HepG2 (cell line): ENCODE data around the gene STX4. TPM values are rescaled to one million over a fixed set of nuclear protein-coding genes. Genes with fewer than 3 reads are reported as not detected.

Source experiments
- ATAC-seq: fragments of 200-7000 bp; cut with Tn5 transposase; 3 replicates; pipeline ENCODE4 v1.9.1; 2020; ENCODE audit warnings: mild to moderate bottlenecking, moderate library complexity
- BruUV-seq: library from RNA; stranded (reverse); fragments of 400-500 nt; replicated peaks from 2 replicates; lab custom pipeline; 2021; lab: Mats Ljungman, UMichigan
- CTCF ChIA-PET: fragments of 300-600 bp; formaldehyde crosslinking; extraction: SDS; loops from one replicate; lab custom pipeline; 2021; ENCODE audit warnings: low total read pairs, inconsistent platforms, low intra/inter-chr PET ratio; lab: Yijun Ruan, JAX
- POLR2A ChIA-PET: fragments of 350-600 bp; sonication (Branson Sonifier 250); formaldehyde crosslinking; loops from one replicate; lab custom pipeline; 2020; ENCODE audit warnings: antibody characterized with exemption, inconsistent platforms; lab: Yijun Ruan, JAX
- DNase-seq: peaks from one replicate; pipeline ENCODE4 v3.0.0-alpha.2; 2015; ENCODE audit warnings: low spot score
- FAIRE-seq: peaks from 3 replicates; lab custom pipeline; 2011; peaks lifted over from hg19 to GRCh38; lab: Jason Lieb, UNC
- H2AFZ ChIP-seq: one replicate; pipeline ENCODE4 v1.6.1; 2011; ENCODE audit warnings: low read length, inconsistent platforms
- H3K27ac ChIP-seq: fragments of 300-600 bp; 3 replicates; pipeline ENCODE4 v1.8.0; 2011; ENCODE audit warnings: mixed run types, mild to moderate bottlenecking, mixed read lengths, low read length, inconsistent platforms; ENCODE audit not compliant: insufficient read depth; ENCODE audit errors: extremely low read length
- H3K27me3 ChIP-seq, 2 experiments: fragments of 200-600 bp in 1 of 2; 2 replicates in 1 of 2; 3 replicates in 1 of 2; pipeline versions ENCODE4 v1.6.0 to v1.8.0; 2011; ENCODE audit warnings: low read length in 2 of 2, mild to moderate bottlenecking in 2 of 2, moderate library complexity in 2 of 2, inconsistent platforms in 1 of 2; ENCODE audit not compliant: insufficient read depth in 2 of 2, control insufficient read depth in 1 of 2
- H3K36me3 ChIP-seq, 2 experiments: fragments of 200-600 bp in 1 of 2; replicated peaks in 1 of 2; 2 replicates in 1 of 2; 3 replicates in 1 of 2; pipeline versions ENCODE4 v1.5.1 to v1.8.0; 2011; ENCODE audit warnings: low read length in 2 of 2, inconsistent platforms in 1 of 2; ENCODE audit not compliant: insufficient read depth in 2 of 2, control insufficient read depth in 1 of 2
- H3K4me1 ChIP-seq: 2 replicates; pipeline ENCODE4 v1.5.1; 2012; ENCODE audit warnings: low read length, inconsistent platforms; ENCODE audit not compliant: insufficient read depth
- H3K4me2 ChIP-seq: 2 replicates; pipeline ENCODE4 v1.6.0; 2011; ENCODE audit warnings: low read depth, low read length, inconsistent platforms
- H3K4me3 ChIP-seq, 3 experiments: fragments of 200-600 bp in 1 of 3; sonication (generic), shearing (Covaris generic) in 1 of 3; replicated peaks in 1 of 3; 2 replicates each; pipeline ENCODE4 v1.5.1; 2011 to 2016; ENCODE audit warnings: low read length in 3 of 3, inconsistent platforms in 2 of 3, low read depth in 2 of 3, mild to moderate bottlenecking in 2 of 3, control low read depth in 1 of 3, mixed read lengths in 1 of 3; ENCODE audit not compliant: insufficient read depth in 1 of 3
- H3K79me2 ChIP-seq: one replicate; pipeline ENCODE4 v1.6.1; 2011; ENCODE audit warnings: low read length, inconsistent platforms; ENCODE audit not compliant: insufficient read depth
- H3K9ac ChIP-seq: 2 replicates; pipeline ENCODE4 v1.6.0; 2011; ENCODE audit warnings: mild to moderate bottlenecking, low read depth, low read length, inconsistent platforms; ENCODE audit not compliant: insufficient read depth
- H3K9me3 ChIP-seq: 2 replicates; pipeline ENCODE4 v1.5.1; 2012; ENCODE audit warnings: mild to moderate bottlenecking, low read length
- H4K20me1 ChIP-seq: 2 replicates; pipeline ENCODE4 v1.6.0; 2011; ENCODE audit warnings: inconsistent platforms, mild to moderate bottlenecking, low read length, moderate library complexity; ENCODE audit not compliant: insufficient read depth
- AGO1 ChIP-seq: fragments of 200-400 bp; formaldehyde crosslinking; IDR thresholded peaks from 2 replicates; pipeline ENCODE4 v1.6.1; 2017; ENCODE audit warnings: mild to moderate bottlenecking, low read depth, low read length, moderate library complexity; ENCODE audit not compliant: poor library complexity, severe bottlenecking
- ARID3A ChIP-seq: IDR thresholded peaks from 2 replicates; pipeline ENCODE4 v1.6.1; 2012; ENCODE audit warnings: low read depth, low read length, improper control_type of control experiment
- BATF2 ChIP-seq: sonication (generic); formaldehyde crosslinking; IDR thresholded peaks from 2 replicates; pipeline ENCODE4 v1.8.0; 2022; ENCODE audit warnings: mild to moderate bottlenecking, missing genetic modification reagents, moderate library complexity
- BRF2 ChIP-seq: sonication (generic); formaldehyde crosslinking; IDR thresholded peaks from 2 replicates; pipeline ENCODE4 v1.8.1; 2022; ENCODE audit warnings: mild to moderate bottlenecking, missing genetic modification reagents
- HDAC2 ChIP-seq: sonication (generic); formaldehyde crosslinking; IDR thresholded peaks from 2 replicates; pipeline ENCODE4 v1.4.0; 2020; ENCODE audit warnings: missing genetic modification reagents
- IKZF5 ChIP-seq: IDR thresholded peaks from 2 replicates; pipeline ENCODE4 v1.6.1; 2018; ENCODE audit warnings: missing genetic modification reagents, mild to moderate bottlenecking, missing compliant biosample characterization
- MIXL1 ChIP-seq: IDR thresholded peaks from 2 replicates; pipeline ENCODE4 v1.6.1; 2016
- PHF8 ChIP-seq: sonication (generic); formaldehyde crosslinking; IDR thresholded peaks from 2 replicates; pipeline ENCODE4 v1.5.0; 2020; ENCODE audit warnings: missing genetic modification reagents
- POLR2G ChIP-seq: fragments of 200-400 bp; formaldehyde crosslinking; IDR thresholded peaks from 2 replicates; pipeline ENCODE4 v1.6.1; 2018; ENCODE audit warnings: mild to moderate bottlenecking, low read depth, low read length, moderate library complexity
- RAD51 ChIP-seq: fragments of 450-650 bp; IDR thresholded peaks from 2 replicates; pipeline ENCODE4 v1.6.1; 2016; ENCODE audit warnings: borderline replicate concordance
- RBFOX2 ChIP-seq: fragments of 200-400 bp; formaldehyde crosslinking; IDR thresholded peaks from 2 replicates; pipeline ENCODE4 v1.6.1; 2017; ENCODE audit warnings: low read depth, mild to moderate bottlenecking, low read length
- SALL1 ChIP-seq: sonication (generic); formaldehyde crosslinking; IDR thresholded peaks from 2 replicates; pipeline ENCODE4 v1.8.0; 2022; ENCODE audit warnings: mild to moderate bottlenecking, missing genetic modification reagents
- USF2 ChIP-seq, 2 experiments: sonication (generic) in 1 of 2; formaldehyde crosslinking in 1 of 2; IDR thresholded peaks; 2 replicates each; pipeline versions ENCODE4 v1.5.1 to v1.6.1; 2011 to 2020; ENCODE audit warnings: borderline replicate concordance in 1 of 2, low read depth in 1 of 2, low read length in 1 of 2, mild to moderate bottlenecking in 1 of 2, missing genetic modification reagents in 1 of 2, moderate library complexity in 1 of 2
- YY1 ChIP-seq: IDR thresholded peaks from 2 replicates; pipeline ENCODE4 v1.6.1; 2011; ENCODE audit warnings: low read length, low read depth, moderate library complexity, mild to moderate bottlenecking; ENCODE audit not compliant: insufficient read depth, insufficient replicate concordance
- ZNF12 ChIP-seq: sonication (generic); formaldehyde crosslinking; IDR thresholded peaks from 2 replicates; pipeline ENCODE4 v1.5.0; 2020; ENCODE audit warnings: missing genetic modification reagents
- ZNF766 ChIP-seq: sonication (generic); formaldehyde crosslinking; IDR thresholded peaks from 2 replicates; pipeline ENCODE4 v1.5.0; 2020; ENCODE audit warnings: missing genetic modification reagents, borderline replicate concordance
- WGBS: methylation state at CpG from one replicate; pipeline ENCODE4 v1.1.6; 2017; ENCODE audit warnings: low lambda C conversion rate; 5-methylcytosine and 5-hydroxymethylcytosine counted together
- in situ Hi-C: cut with HindIII; loops from 2 replicates; pipeline ENCODE4 v1.10.0; 2017; ENCODE audit warnings: low pct_unique_long_range_greater_than_20kb; ENCODE audit not compliant: extremely low pct_ligation_motif_present
- intact Hi-C: fragments of 100-400 bp; cut with micrococcal nuclease; formaldehyde crosslinking; loops from one replicate; pipeline ENCODE4 v1.10.0; 2022; ENCODE audit not compliant: unreplicated experiment
- polyA plus RNA-seq, 8 experiments: library from polyadenylated mRNA; depleted of rRNA in 3 of 8; stranded (reverse) in 7 of 8; unstranded in 1 of 8; fragments of >200 nt; fragmentation: Illumina TruSeq in 4 of 8; extraction: Trizol in 4 of 8; gene quantifications; 2 replicates each; pipeline versions ENCODE4 v1.2.1 to v1.2.3, GENCODE V29; 2011 to 2016; ENCODE audit warnings: low read depth in 4 of 8, missing spikeins in 1 of 8, mixed read lengths in 1 of 8; ENCODE audit not compliant: insufficient read depth in 1 of 8
- total RNA-seq, 5 experiments: library from RNA; depleted of rRNA; stranded (reverse); fragments of >200 nt; fragmentation: Illumina TruSeq; extraction: Trizol; gene quantifications; 2 replicates each; pipeline ENCODE4 v1.2.3, GENCODE V29; 2016; ENCODE audit warnings: low read depth in 1 of 5

STX4 gene
- total and polyA plus RNA-seq, 2 of the 13 experiments (the other 11 are each of a cell fraction or from before 2014, with no cell fraction given): 29.2 to 34.6 TPM

GRCh38 chr16:30987581-30988190, 45.7 kb upstream of the STX4 start:
- Histone ChIP-seq H3K27me3 (no peaks in the 10 kb centered on the region), H2AFZ (no peak overlapping the region), H3K4me3 (no peak overlapping the region), H3K79me2 (no peaks in the 10 kb centered on the region), H3K9ac (no peak overlapping the region), H3K27ac (no peak overlapping the region), H3K4me1 (peaks cover 38% of the 10 kb centered on the region), H3K36me3 (peaks cover 0 to 21% of the 10 kb centered on the region in 2 experiments; a peak in 3 of 5 replicates), H3K4me2 (no peak overlapping the region), H4K20me1 (no peaks in the 10 kb centered on the region), H3K9me3 (no peaks in the 10 kb centered on the region)
- 97% methylated on average over 25 of the region's 30 CpGs for WGBS
- POLR2A ChIA-PET: interaction anchor here (1.2 to 3.1 kb wide), 2 partner anchors 9 to 155 kb away, joined by 4 to 31 read pairs; no protein-coding TSS in a partner anchor
- in situ Hi-C loops: loop anchor here (5.0 to 25.0 kb wide), 2 partner anchors 85 to 725 kb away; partner anchors contain the start of genes ZNF646 and ZNF668
- FAIRE-seq (no peak), ATAC-seq (no peak), DNase-seq (no peak)
- intact Hi-C loops: loop anchor here (10.0 kb wide), 1 partner anchor 877 kb away; no protein-coding TSS in a partner anchor
- CTCF ChIA-PET: no interaction called here
- BruUV-seq: no TSS peak
- TF ChIP-seq SALL1 (no peak), USF2 (IDR thresholded peaks at IDR 0.05; ENCODE audit: low read depth, low read length) (no peak), USF2 (CRISPR knock-in tag; IDR thresholded peaks at IDR 0.05; ENCODE audit: borderline replicate concordance) (no peak), ARID3A (no peak), IKZF5 (no peak), BATF2 (no peak), ZNF766 (CRISPR knock-in tag) (no peak), RAD51 (no peak), AGO1 (peak; percentile 51), RBFOX2 (peak; percentile 49), POLR2G (no peak), MIXL1 (CRISPR knock-in tag) (no peak), ZNF12 (no peak), PHF8 (CRISPR knock-in tag) (no peak), YY1 (no peak), BRF2 (CRISPR knock-in tag) (no peak), HDAC2 (CRISPR knock-in tag) (no peak)
